Sigmoid colon (tissue), 4 donors: ENCODE measurements around the gene SLC1A5.

Experiments used
- CTCF ChIP-seq, 4 experiments: fragments of 450-650 bp in 3 of 4; fragments of 200-600 bp in 1 of 4; IDR thresholded peaks; one replicate each; pipeline ENCODE4 v1.5.1; 2016 to 2019; ENCODE audit warnings: antibody characterized with exemption in 4 of 4, mild to moderate bottlenecking in 3 of 4, moderate library complexity in 2 of 4
- POLR2AphosphoS5 ChIP-seq, 4 donors: sonication (generic); formaldehyde crosslinking; IDR thresholded peaks; one replicate each; pipeline ENCODE4 v1.6.1; 2017; ENCODE audit warnings: antibody characterized with exemption in 4 of 4

DNA sequence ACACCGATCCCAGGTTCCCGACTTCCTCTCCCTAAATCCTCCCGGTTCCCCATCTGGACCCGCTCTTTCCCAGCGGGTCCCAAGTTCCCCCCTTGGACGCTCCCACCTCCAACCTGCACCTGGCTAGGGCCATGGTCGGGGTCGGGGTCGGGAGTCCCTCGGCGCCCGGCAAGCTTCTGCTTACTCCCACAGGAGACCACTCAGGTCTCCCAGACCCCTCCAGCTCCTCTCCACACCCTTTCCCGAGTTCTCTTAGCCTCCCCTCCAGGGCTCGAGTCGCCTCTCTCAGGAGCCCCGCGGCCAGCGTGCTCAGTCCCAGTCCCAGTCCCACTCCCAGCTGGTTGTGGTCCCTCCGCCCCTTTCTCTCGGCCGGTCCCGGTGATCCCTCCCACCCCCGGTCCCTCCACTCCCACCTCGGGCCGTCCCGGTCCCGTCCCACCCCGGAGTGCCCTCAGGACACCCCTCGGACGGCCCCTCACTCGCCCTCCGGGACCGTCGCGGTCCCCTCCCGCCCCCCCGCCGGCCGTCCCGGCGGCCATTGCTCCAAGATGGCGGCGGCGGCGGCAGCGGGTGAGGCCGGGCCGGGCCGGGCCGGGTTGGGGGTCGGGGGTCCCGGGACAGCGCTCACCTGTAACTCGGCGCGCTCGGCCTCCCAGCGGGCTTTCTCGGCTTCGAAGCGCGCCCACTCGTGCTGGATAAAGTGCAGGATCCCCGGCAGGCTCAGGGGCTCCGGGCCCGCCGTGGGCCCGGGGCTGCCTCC lies 42.7 kb downstream of the SLC1A5 start, which contains the start of gene FKRP:
- TF ChIP-seq CTCF (IDR thresholded peaks at IDR 0.05) (no peak), POLR2AphosphoS5 (IDR thresholded peaks at IDR 0.05) (no peak)
